ENCODE data around the gene MRPL41.
"Not testable (repeated sequence)": the region's sequence is repeated elsewhere in the genome, so short reads cannot be mapped to it uniquely, and the experiment has no call there.

The MRPL41 gene

GRCh38 chr9:137509198-137509597 is 42.5 kb upstream of the MRPL41 start:
- H3K4me3 ChIP-seq (replicated peaks; ENCODE audit: low read depth, low read length) = no peak overlapping the region
- TF ChIP-seq, protein P1, sequence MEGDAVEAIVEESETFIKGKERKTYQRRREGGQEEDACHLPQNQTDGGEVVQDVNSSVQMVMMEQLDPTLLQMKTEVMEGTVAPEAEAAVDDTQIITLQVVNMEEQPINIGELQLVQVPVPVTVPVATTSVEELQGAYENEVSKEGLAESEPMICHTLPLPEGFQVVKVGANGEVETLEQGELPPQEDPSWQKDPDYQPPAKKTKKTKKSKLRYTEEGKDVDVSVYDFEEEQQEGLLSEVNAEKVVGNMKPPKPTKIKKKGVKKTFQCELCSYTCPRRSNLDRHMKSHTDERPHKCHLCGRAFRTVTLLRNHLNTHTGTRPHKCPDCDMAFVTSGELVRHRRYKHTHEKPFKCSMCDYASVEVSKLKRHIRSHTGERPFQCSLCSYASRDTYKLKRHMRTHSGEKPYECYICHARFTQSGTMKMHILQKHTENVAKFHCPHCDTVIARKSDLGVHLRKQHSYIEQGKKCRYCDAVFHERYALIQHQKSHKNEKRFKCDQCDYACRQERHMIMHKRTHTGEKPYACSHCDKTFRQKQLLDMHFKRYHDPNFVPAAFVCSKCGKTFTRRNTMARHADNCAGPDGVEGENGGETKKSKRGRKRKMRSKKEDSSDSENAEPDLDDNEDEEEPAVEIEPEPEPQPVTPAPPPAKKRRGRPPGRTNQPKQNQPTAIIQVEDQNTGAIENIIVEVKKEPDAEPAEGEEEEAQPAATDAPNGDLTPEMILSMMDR (IDR thresholded peaks at IDR 0.05; ENCODE audit: low read depth, low read length, missing control alignments) = no peak

DNA sequence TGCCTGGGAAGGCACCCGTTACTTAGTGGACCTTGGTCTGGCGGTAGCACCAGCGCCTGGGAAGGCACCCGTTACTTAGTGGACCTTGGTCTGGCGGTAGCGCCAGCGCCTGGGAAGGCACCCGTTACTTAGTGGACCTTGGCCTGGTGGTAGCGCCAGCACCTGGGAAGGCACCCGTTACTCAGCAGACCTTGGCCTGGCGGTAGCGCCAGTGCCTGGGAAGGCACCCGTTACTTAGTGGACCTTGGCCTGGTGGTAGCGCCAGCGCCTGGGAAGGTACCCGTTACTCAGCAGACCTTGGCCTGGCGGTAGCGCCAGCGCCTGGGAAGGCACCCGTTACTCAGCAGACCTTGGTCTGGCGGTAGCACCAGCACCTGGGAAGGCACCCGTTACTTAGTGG is 40.6 kb upstream of the MRPL41 start:
- not testable (repeated sequence) for H3K4me3 ChIP-seq (replicated peaks; ENCODE audit: low read depth, low read length); DNase-seq (ENCODE audit: extremely low read depth, low read depth)

More at GRCh38 chr9:137509198-137509597, 42.5 kb upstream of the MRPL41 start:
- no peak for DNase-seq (ENCODE audit: extremely low read depth, low read depth)

DNA sequence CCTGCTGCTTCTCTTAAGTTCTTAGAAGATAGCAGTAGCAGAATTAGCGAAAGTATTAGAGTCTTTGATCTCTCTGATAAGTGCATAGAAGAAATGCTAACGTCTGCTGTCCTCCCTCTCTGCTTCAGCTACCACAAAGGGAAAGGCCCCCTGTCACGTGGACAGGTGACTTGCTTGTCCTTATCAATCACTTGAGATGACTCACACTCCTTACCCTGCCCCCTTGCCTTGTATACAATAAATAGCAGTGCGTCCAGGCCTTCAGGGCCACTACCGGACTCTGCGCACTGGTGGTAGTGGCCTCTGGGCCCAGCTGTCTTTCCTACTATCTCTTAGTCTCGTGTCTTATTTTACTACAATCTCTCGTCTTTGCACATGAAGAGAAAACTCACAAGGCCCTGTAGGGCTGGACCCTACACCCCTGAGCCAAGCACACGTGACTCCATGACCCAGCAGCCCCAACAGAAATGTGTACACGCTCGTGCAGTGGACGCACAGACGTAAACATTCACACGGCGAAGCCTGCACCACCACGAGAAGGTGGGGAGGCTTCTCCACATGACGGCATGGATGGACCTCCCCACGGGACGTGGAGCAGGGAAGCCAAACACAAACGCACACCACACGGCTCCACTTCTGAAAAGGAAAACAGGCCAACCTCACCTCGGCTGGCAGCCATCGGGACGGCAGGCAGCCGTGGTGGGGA is 39.8 kb upstream of the MRPL41 start:
- TF ChIP-seq, protein P1 (IDR thresholded peaks at IDR 0.05; ENCODE audit: low read depth, low read length, missing control alignments) = no peak
- no peak overlapping the region for H3K4me3 ChIP-seq (replicated peaks; ENCODE audit: low read depth, low read length)
- DNase-seq (ENCODE audit: extremely low read depth, low read depth) = no peak

DNA sequence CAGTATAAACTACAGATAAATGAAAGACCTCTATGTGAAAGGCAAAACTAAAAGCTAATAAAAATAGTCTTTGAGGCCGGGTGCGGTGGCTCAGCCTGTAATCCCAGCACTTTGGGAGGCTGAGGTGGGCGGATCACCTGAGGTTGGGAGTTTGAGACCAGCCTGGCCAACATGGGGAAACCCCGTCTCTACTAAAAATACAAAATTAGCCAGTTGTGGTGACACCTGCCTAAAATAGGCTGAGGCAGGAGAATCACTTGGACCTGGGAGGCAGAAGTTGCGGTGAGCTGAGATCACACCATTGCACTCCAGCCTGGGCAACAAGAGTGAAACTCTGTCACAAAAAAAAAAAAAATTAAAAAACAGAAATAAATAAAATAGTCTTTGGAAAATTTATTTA is 38.5 kb upstream of the MRPL41 start:
- not testable (repeated sequence) for H3K4me3 ChIP-seq (replicated peaks; ENCODE audit: low read depth, low read length)

GRCh38 chr9:137513801-137514570 is 37.7 kb upstream of the MRPL41 start:
- H3K4me3 ChIP-seq (replicated peaks; ENCODE audit: low read depth, low read length); DNase-seq (ENCODE audit: extremely low read depth, low read depth): not testable (repeated sequence)

More for the DNA sequence above, 38.5 kb upstream of the MRPL41 start:
- DNase-seq (ENCODE audit: extremely low read depth, low read depth) = not testable (repeated sequence)

- TF ChIP-seq, protein P1 (IDR thresholded peaks at IDR 0.05; ENCODE audit: low read depth, low read length, missing control alignments) = no peak
- no peak overlapping the region for H3K4me3 ChIP-seq (replicated peaks; ENCODE audit: low read depth, low read length)
- DNase-seq (ENCODE audit: extremely low read depth, low read depth) = no peak
Observed at GRCh38 chr9:137514691-137515337, 36.9 kb upstream of the MRPL41 start.

GRCh38 chr9:137515338-137515724 is 36.3 kb upstream of the MRPL41 start:
- TF ChIP-seq, protein P1 (IDR thresholded peaks at IDR 0.05; ENCODE audit: low read depth, low read length, missing control alignments) = no peak
- no peak overlapping the region for H3K4me3 ChIP-seq (replicated peaks; ENCODE audit: low read depth, low read length)
- DNase-seq (ENCODE audit: extremely low read depth, low read depth) = no peak

GRCh38 chr9:137516144-137516917 is 35.3 kb upstream of the MRPL41 start:
- TF ChIP-seq, protein P1 (IDR thresholded peaks at IDR 0.05; ENCODE audit: low read depth, low read length, missing control alignments) = no peak
- no peak overlapping the region for H3K4me3 ChIP-seq (replicated peaks; ENCODE audit: low read depth, low read length)
- no peak for DNase-seq (ENCODE audit: extremely low read depth, low read depth)

GRCh38 chr9:137518661-137519459 is 32.8 kb upstream of the MRPL41 start:
- DNase-seq (ENCODE audit: extremely low read depth, low read depth); H3K4me3 ChIP-seq (replicated peaks; ENCODE audit: low read depth, low read length): not testable (repeated sequence)

All from HFF-Myc (cell line).